AML-193 (cell line): ENCODE measurements around the gene FAM72C.
"Not testable (repeated sequence)": the region's sequence is repeated elsewhere in the genome, so short reads cannot be mapped to it uniquely, and the experiment has no call there.

Experiments used
- DNase-seq, 2 experiments: peaks; one replicate each; lab custom pipeline; 2025; lab: John Stamatoyannopoulos, UW

Gene FAM72C

GRCh38 chr1:143984721-143985473 lies 13.1 kb upstream of the FAM72C start:
- DNase-seq = not testable (repeated sequence)

- not testable (repeated sequence) for DNase-seq
These were observed 2.6 kb upstream of the FAM72C start for GRCh38 chr1:143974416-143974815.

- DNase-seq = not testable (repeated sequence)
These were observed 2.2 kb upstream of the FAM72C start for GRCh38 chr1:143973876-143974414.

DNA sequence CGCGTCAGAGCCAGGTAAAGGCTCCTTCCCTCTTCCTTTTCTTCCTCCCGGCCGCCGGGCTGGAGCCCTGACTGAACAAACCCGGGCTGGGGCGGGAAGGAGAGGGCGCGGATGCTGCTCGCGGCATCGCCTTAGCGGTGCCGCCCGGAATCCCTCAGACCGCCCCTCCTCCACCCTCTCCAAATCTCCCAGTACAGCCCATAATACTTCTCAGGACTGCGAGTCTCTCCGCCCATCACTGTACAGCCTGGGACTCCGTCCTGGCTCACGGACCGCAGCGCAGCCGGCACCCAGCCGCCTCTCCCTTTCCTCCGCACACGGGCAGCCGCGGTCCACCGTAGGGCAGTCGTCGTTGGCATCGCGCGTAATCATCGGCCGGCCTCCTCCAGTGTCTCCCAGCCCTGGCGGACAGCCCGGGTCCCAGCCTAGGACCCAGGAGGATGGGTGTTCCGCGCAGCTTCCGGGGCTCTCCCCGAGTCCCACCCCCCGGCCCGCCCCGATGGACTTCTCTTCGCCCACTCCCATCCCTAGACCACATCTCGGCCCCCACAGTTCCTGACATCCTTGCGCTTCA lies 1.1 kb upstream of the FAM72C start:
- not testable (repeated sequence) for DNase-seq

DNA sequence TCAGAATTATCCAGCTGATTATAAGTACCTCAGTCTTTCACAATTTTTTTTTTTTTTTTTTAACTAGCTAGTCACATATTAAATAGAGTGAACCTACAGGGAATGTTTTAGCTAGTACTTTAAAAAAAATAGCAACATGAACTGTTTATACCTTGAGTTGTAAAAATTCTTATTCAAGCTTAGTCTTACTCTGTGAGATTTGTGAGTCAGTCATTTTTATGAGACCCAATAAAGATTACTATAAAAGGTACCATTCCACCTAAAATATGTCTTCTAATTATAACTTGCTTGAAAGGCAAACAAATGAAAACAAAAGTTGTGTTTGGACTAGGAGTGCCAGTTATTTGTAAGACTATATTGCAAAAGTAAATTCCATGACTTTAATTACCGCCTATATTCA lies 5.9 kb downstream of the FAM72C start:
- not testable (repeated sequence) for DNase-seq

- not testable (repeated sequence) for DNase-seq
These were observed 7.5 kb downstream of the FAM72C start for GRCh38 chr1:143964294-143964693.

- not testable (repeated sequence) for DNase-seq
These were observed 15.9 kb downstream of the FAM72C start for GRCh38 chr1:143955930-143956329.

GRCh38 chr1:143952913-143953312 lies 18.9 kb downstream of the FAM72C start:
- not testable (repeated sequence) for DNase-seq

DNA sequence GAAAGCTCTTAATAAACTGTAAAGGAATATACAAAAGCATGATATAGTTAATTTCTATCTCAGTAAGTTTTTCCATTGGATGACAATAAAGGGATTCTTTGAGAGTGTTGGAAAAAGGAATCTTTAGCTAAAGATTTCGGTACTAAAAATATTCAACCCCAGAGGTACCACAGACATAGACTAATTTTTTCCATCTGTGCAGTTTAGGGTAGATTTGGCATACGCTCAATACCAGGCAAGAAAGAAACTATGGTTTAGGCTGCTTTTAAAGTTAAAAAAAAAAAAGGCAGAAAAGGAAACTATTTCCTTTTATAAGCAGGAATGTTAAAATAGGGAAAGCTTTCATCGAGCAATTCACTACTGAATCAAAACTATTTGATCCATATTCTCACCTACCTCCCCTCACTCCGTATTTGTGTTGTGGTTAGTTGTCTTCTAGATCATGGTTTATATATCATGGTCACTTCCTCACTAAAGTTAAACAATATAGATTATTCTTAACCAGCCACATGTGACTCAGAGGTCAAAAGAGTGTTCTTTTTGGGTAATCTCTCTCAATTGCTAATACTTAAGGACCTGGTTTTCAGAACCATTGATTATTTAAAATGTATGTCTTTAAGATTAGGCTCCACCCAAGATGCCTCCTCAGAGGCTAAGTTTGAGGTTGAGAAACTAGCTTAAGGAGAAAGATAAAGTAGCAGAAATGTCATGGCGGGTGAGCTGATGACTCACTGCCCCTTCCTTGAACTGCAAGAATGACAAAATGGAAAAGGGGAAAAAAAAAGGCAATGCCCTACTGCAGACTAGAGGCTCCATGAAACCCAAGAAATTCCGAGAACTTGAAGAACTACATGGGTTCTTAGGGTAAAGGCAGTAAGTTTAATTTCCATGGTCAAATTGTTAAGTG lies 20.0 kb downstream of the FAM72C start:
- not testable (repeated sequence) for DNase-seq

DNA sequence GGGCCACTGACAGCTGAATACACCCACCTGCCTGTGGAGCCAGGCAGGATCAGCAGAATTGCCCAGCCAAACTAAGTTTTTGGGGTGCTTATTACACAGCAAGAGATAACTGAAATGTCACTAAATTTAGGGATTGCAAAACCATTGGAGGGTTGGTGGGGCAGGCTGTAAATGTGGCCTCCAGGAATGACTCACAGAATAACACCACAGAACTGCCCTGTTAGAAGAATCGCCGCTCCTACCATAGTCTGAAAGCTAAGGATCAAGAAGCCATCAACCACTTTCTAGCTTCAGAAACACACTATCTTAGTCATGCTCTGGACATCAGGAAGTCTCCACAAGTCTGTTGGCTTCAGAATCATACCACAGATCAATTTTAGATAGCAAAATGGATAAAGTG lies 24.0 kb downstream of the FAM72C start:
- not testable (repeated sequence) for DNase-seq

- not testable (repeated sequence) for DNase-seq
These were observed 26.5 kb downstream of the FAM72C start for GRCh38 chr1:143945253-143945652.

DNA sequence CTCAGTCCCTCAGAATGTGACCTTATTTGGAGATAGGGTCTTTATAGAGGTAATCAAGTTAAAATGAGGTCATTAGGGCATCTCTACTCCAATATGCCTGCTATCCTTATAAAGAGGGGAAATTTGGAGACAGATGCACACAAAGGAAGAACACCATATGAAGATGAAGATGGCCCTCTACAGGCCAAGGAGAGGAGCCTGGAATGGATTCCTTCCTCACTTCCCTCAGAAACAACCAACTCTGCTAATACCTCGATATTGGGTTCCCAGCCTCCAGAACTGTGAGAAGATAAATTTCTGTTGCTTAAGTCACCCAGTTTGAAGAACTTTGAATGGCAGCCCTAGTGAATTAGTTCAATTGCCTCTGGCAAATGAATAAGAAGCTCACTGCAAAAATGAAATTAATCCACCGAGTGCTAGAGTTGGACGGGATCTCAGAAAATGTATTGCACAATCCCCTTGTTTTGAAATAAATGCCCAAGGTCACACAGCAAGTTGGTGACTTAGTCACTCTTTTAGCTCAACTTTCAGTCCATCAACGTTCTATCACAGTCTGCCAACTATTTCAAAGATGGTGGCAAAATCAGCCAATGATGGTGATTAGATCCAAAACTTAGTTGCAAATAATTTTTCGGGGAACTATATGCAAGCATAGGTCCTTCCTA lies 27.1 kb downstream of the FAM72C start:
- DNase-seq = not testable (repeated sequence)

DNA sequence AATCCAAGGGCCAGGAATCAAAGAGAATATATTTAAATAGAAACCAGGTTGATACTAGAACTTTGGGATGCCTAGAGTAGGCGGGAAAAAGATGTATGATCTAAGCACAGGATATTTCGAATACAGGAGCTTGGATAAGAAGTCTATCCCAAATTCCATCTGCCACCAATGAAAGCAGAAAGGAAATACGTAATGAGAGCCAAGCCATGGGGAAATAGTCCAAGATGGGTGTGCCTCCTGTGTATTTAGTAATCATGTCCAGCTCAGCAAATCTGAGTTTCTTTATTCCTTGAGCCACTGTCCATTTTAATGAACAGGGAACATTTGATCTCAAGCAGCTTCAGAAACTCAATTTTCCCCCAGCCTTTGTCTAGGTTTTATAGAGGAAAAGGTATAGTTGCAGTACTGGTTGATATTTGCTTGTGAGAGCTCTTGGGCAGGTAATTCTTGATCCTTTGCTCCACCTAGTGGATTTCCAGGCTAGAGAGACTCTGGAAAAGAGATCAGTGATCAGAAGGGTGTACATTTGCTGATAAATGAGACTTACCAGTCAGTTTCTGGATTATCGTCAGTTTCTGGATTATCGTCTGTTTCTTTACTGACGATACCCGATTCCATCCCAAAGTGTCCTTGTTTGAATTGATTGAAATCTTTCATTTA lies 28.3 kb downstream of the FAM72C start:
- not testable (repeated sequence) for DNase-seq

DNA sequence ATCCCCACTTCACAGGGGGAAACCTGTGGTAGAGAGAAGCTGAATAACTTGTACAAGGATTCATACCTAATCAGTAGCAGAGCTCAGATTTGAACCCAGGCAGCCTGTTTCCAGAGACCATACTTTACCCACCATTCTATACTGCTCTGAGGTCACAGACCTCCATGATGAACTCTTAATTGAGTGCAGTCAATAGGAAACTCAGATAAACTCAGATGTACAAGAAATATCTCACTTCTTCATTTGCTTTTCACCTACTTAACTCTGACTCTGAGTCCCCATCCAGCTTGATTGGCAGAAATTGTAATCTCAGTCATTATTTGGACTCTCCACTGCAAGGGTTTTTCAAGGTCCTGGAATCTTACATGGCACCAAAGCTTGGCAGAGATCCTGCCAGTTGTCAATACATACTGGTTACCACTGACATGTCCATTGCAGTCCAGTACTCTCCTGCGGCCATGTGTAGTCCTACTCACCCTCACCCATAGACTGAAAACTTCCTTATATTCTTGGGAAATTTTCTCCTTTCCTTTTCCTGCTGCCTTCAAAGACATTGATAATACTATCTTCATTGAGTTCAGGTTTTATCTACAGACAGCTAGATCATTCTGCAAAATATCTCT lies 29.4 kb downstream of the FAM72C start:
- not testable (repeated sequence) for DNase-seq

- DNase-seq = not testable (repeated sequence)
These were observed 32.1 kb downstream of the FAM72C start for GRCh38 chr1:143939666-143940065.

DNA sequence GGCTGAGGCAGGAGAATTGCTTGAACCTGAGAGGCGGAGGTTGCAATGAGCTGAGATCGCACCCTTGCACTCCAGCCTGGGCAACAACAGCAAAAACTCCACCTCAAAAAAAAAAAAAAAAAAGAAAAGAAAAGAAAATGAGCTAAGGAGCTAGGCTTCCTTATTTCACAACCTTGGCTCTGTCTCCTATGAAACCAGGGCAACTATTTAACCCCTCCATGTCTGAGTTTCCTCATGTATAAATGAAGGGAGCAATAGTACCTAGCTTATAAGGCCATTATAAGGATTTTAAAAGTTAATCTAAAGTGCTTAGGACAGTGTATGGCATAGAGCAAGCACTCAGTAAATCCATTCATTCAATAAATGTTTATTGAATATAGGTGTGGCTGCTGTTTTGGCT lies 32.9 kb downstream of the FAM72C start:
- not testable (repeated sequence) for DNase-seq

DNA sequence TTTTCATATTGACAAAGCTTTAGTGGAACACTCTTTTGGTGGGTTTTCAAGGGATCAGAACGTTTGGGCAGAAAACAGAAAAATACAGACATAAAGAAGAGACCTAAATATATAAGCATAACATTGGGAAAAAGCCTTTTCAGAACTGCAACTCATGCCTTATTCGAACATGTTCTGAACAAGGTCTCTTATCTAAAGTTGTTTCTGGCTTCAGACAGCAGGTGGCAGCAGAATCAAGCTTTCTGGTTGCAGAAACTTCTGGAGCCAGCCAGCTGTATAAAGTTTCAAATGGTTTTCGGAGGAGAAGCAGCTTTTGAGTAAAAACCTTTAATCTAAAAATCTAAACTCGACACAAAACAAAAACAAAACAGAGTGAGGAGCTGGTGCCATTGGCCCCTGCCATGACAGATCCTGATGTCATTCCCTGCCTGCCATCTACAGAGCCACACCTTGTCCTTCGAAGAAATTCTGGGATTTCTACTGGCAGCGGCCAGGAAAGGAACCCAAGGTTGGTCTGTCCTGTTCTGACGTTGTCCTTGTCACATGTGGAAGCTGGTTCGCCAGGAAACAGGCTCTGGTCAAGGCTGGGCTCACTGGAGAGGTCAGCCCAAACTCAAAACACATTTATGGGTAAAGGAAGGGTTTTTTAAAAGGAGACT lies 35.2 kb downstream of the FAM72C start:
- DNase-seq = peak; percentile 25 to 29

DNA sequence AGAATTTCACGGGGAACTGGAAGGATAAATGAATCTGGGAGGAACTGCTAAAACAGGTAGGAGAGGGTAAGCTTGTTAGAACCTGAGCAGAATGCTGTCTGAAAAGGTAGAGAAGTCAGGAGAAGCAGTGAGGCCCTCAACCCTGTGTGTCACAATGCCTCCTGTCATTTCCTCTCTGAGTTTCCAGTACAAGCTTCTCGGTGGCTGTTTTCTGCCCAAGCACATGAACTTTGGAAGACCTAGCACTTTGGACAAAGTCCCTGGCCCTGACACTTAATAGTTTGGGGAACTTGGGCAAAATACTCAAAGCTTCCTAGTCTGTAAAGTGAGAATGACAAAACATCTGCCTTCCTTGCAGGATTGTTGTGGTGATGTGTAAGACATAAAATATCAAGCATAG lies 52.7 kb downstream of the FAM72C start:
- DNase-seq = not testable (repeated sequence)

GRCh38 chr1:143918552-143918951 lies 53.2 kb downstream of the FAM72C start:
- not testable (repeated sequence) for DNase-seq

DNA sequence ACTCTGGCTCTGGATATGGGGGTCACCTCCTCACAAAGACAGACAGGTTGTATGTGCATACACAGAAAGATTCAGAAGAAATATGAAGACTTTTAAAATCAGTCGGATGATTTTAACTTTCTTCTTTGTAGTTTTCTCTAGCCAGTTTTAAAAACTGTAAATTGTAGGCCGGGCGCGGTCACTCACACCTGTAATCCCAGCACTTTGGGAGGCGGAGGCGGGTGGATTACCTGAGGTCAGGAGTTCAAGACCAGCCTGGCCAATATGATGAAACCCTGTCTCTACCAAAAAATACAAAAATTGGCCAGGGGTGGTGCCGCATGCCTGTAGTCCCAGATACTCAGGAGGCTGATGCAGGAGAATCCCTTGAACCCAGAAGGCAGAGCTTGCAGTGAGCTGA lies 58.1 kb downstream of the FAM72C start:
- not testable (repeated sequence) for DNase-seq
